ENCODE measurements around the gene BABAM1. TPM values are rescaled to one million over a fixed set of nuclear protein-coding genes. Genes with fewer than 3 reads are reported as not detected.

The BABAM1 gene
- total RNA-seq, 1 donor from 2014 or later = 59.7 TPM

DNA sequence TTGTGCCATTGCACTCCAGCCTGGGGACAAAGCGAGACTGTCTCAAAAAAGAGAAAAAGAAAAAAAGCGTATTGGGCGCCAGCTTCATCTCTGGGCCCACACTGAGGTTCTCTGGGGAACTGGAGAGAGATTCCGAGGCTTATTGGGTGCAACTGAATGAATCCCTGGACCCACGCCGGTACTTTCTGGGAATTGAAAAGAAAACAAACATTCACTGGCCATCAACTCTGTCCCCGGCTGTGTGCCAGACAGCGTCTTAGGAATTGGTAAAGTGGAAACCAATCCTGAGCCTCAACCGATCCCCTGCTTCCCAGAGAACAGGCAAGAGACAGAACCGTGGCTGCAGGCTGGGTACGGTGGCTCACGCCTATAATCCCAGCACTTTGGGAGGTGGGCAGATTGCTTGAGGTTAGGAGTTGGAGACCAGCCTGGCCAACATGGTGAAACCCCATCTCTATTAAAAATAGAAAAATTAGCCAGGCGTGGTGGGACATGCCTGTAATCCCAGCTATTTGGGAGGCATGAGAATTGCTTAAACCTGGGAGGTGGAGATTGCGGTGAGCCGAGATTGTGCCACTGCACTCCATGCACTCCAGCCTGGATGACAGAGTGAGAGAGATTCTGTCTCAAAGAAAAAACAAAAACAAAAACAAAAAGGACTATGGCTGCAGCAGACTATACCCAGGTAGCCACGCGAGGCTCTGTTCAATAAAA, 58.8 kb downstream of the BABAM1 start:
- Histone ChIP-seq H3K4me3 (no peak overlapping the region), H3K27ac (no peak overlapping the region), H3K9me3 (no peaks in the 10 kb centered on the region), H3K27me3 (peaks cover 7% of the 10 kb centered on the region), H3K36me3 (no peaks in the 10 kb centered on the region), H3K4me1 (peaks cover 30% of the 10 kb centered on the region)
- TF ChIP-seq POLR2AphosphoS5 (IDR thresholded peaks at IDR 0.05; ENCODE audit: insufficient read depth in 1 of 2, low read depth in 1 of 2) = no peak
- TF ChIP-seq, protein P1, sequence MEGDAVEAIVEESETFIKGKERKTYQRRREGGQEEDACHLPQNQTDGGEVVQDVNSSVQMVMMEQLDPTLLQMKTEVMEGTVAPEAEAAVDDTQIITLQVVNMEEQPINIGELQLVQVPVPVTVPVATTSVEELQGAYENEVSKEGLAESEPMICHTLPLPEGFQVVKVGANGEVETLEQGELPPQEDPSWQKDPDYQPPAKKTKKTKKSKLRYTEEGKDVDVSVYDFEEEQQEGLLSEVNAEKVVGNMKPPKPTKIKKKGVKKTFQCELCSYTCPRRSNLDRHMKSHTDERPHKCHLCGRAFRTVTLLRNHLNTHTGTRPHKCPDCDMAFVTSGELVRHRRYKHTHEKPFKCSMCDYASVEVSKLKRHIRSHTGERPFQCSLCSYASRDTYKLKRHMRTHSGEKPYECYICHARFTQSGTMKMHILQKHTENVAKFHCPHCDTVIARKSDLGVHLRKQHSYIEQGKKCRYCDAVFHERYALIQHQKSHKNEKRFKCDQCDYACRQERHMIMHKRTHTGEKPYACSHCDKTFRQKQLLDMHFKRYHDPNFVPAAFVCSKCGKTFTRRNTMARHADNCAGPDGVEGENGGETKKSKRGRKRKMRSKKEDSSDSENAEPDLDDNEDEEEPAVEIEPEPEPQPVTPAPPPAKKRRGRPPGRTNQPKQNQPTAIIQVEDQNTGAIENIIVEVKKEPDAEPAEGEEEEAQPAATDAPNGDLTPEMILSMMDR (IDR thresholded peaks at IDR 0.05) = no peak
- TF ChIP-seq POLR2A (IDR thresholded peaks at IDR 0.05) = no peak
- no peak for DNase-seq (ENCODE audit: extremely low spot score in 2 of 2)
- intact Hi-C loops (cut with DNase I) = no loop called here

DNA sequence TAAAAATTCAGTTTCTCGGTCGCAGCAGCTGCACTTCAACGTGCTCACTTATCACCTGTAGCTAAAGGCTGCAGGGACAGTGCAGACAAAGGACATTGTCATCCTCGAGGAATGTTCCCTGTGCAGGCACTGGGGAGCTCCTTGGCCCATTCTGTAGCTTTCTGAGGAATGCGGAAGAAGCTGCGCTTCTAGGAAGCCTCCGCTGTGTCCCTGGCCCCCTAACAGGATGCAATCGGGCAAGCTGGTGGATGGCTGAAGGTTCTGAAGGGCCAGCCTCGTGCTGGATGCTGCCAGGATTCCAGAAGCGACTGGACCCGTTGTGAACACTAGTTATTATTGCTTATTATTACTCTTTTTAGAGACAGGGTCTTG, 59.3 kb downstream of the BABAM1 start:
- Histone ChIP-seq H3K36me3 (no peaks in the 10 kb centered on the region), H3K27ac (no peak overlapping the region), H3K9me3 (no peaks in the 10 kb centered on the region), H3K4me1 (peaks cover 30% of the 10 kb centered on the region), H3K4me3 (no peak overlapping the region), H3K27me3 (peaks cover 7% of the 10 kb centered on the region)
- intact Hi-C loops (cut with DNase I) = no loop called here
- TF ChIP-seq, protein P1 (IDR thresholded peaks at IDR 0.05) = no peak
- TF ChIP-seq POLR2AphosphoS5 (IDR thresholded peaks at IDR 0.05; ENCODE audit: insufficient read depth in 1 of 2, low read depth in 1 of 2) (no peak), POLR2A (IDR thresholded peaks at IDR 0.05) (no peak)
- no peak for DNase-seq (ENCODE audit: extremely low spot score in 2 of 2)

DNA sequence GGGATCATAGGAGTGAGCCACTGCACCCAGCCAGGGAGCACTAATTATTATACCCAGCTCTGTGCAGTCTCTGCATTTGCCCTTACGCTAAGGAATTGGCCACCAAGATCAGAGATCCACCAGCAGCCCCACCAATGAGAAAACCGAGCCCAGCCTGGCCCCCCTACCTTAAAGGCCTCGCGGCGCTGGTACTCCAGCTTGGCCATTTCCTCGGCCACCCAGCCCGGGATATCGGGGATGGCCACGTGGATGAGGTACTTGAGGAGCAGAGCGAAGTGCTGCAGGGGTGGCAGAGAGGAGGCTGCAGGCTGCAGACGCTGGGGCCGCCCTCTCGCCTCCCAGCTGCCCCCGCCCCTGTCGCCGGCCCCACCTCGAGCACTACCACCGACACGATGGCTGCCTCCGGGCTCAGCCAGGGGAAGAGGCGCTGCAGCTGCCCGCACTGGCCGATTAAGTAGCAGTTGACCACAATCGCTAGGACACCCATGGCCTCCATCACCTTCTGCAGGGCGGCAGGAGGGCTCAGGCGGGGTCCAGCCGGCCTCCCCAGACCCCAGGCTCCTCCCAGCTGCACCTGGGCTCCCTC, 59.9 kb downstream of the BABAM1 start:
- Histone ChIP-seq H3K27me3 (peaks cover 7% of the 10 kb centered on the region), H3K9me3 (no peaks in the 10 kb centered on the region), H3K27ac (no peak overlapping the region), H3K4me3 (no peak overlapping the region), H3K36me3 (no peaks in the 10 kb centered on the region), H3K4me1 (peaks cover 30% of the 10 kb centered on the region)
- no peak for DNase-seq (ENCODE audit: extremely low spot score in 2 of 2)
- intact Hi-C loops (cut with DNase I) = no loop called here
- no peak for TF ChIP-seq POLR2A (IDR thresholded peaks at IDR 0.05)
- TF ChIP-seq POLR2AphosphoS5 (IDR thresholded peaks at IDR 0.05; ENCODE audit: insufficient read depth in 1 of 2, low read depth in 1 of 2) = no peak
- TF ChIP-seq, protein P1 (IDR thresholded peaks at IDR 0.05) = no peak

DNA sequence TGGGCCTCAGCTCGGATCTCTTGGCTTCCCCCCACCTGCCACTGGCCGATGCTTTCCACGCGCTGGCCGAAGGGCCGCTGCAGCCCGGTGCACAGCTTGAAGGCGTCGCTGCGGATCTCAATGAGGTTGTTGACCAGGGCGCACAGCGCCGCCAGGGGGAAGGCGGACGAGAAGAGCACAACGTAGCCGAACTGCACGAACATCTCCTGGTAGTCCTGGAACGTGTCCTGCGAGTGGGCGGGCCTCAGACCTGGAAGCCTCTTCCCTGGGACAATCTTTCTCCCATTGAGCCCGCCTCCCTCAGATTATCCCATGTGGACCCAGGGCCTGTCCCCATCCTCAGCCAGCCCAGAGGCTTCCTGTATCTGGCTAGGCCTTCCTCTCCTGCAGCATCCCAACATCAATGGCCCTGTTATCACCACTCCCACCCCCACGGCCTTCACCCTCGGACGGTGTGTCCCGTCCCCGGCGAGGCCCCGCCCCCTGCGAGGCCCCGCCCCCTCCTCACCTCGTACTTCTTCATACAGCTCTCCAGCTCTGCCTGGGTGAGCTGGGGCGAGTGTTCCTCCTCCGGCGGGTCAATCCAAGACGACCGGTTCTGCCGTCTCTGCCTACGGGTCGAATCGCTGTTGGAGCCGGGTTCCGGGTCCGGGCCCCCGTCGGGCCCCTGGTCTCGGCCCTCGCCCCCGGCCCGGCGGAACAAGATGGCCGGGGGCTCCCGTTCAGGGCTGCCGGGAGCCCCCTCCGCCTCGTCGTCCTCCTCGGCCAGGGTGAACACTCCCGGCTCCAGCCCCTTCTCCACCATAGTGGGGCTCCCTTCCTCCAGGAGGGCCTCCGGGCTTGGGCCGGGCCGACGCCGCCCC, 60.6 kb downstream of the BABAM1 start:
- H3K4me3 ChIP-seq = peak overlapping the region; percentile 37 to 45
- intact Hi-C loops (cut with DNase I) = no loop called here
- DNase-seq (ENCODE audit: extremely low spot score in 2 of 2) = no peak
- peaks cover 7% of the 10 kb centered on the region for H3K27me3 ChIP-seq
- H3K4me1 ChIP-seq = peaks cover 28% of the 10 kb centered on the region
- no peaks in the 10 kb centered on the region for H3K36me3 ChIP-seq
- H3K9me3 ChIP-seq = no peaks in the 10 kb centered on the region
- TF ChIP-seq POLR2AphosphoS5 (IDR thresholded peaks at IDR 0.05; ENCODE audit: insufficient read depth in 1 of 2, low read depth in 1 of 2) = no peak
- TF ChIP-seq POLR2A (IDR thresholded peaks at IDR 0.05) = no peak
- TF ChIP-seq, protein P1 (IDR thresholded peaks at IDR 0.05) = peak in 1 of 3 experiments; percentile 14
- H3K27ac ChIP-seq = peak overlapping the region; percentile 60

Other genes starting within 250 kb of the BABAM1 start
- gene CPAMD8, start 240.6 kb upstream of the BABAM1 start, total RNA-seq = 16.0 TPM
- 4.7 TPM for gene HAUS8, start 192.0 kb upstream of the BABAM1 start, total RNA-seq
- 100 TPM for gene MYO9B, start 191.7 kb upstream of the BABAM1 start, total RNA-seq
- 30.9 TPM for gene USE1, start 52.1 kb upstream of the BABAM1 start, total RNA-seq
- gene OCEL1, start 41.2 kb upstream of the BABAM1 start, total RNA-seq = 24.1 TPM
- gene NR2F6, start 21.5 kb upstream of the BABAM1 start, total RNA-seq = 41.3 TPM
- 20.4 TPM for gene USHBP1, start 2.7 kb upstream of the BABAM1 start, total RNA-seq
- gene ANKLE1, start 14.5 kb downstream of the BABAM1 start, total RNA-seq = 2.9 TPM
- gene ABHD8, start 36.0 kb downstream of the BABAM1 start, total RNA-seq = 10.8 TPM
- 176 TPM for gene MRPL34, start 38.4 kb downstream of the BABAM1 start, total RNA-seq
- gene DDA1, start 42.1 kb downstream of the BABAM1 start, total RNA-seq = 12.0 TPM
- 10.3 TPM for gene ANO8, start 67.4 kb downstream of the BABAM1 start, total RNA-seq
- gene GTPBP3, start 70.1 kb downstream of the BABAM1 start, total RNA-seq = 25.5 TPM
- 74.9 TPM for gene PLVAP, start 109.9 kb downstream of the BABAM1 start, total RNA-seq
- not detected for gene CCDC194, start 126.8 kb downstream of the BABAM1 start, total RNA-seq
- 88.4 TPM for gene BST2, start 138.2 kb downstream of the BABAM1 start, total RNA-seq
- 53.3 TPM for gene MVB12A, start 152.6 kb downstream of the BABAM1 start, total RNA-seq
- gene TMEM221, start 181.2 kb downstream of the BABAM1 start, total RNA-seq = 0.49 TPM
- not detected for gene NXNL1, start 193.5 kb downstream of the BABAM1 start, total RNA-seq
- gene SLC27A1, start 203.1 kb downstream of the BABAM1 start, total RNA-seq = 22.1 TPM
- gene PGLS, start 244.2 kb downstream of the BABAM1 start, total RNA-seq = 134 TPM

All from vagina (tissue), 2 donors.